CD4-positive, alpha-beta T cell treated with Interleukin-17A for 4 hours (primary cell): Measurements from ENCODE around the gene ZNF609.
A peak's percentile ranks its signal among the peaks of the same experiment; 100 is the strongest.
"Not testable (repeated sequence)": the region's sequence is repeated elsewhere in the genome, so short reads cannot be mapped to it uniquely, and the experiment has no call there.

ENCODE experiments used
- DNase-seq: peaks from one replicate; pipeline ENCODE4 v3.0.0-alpha.2; 2020; ENCODE audit warnings: mixed read lengths

ZNF609 gene

DNA sequence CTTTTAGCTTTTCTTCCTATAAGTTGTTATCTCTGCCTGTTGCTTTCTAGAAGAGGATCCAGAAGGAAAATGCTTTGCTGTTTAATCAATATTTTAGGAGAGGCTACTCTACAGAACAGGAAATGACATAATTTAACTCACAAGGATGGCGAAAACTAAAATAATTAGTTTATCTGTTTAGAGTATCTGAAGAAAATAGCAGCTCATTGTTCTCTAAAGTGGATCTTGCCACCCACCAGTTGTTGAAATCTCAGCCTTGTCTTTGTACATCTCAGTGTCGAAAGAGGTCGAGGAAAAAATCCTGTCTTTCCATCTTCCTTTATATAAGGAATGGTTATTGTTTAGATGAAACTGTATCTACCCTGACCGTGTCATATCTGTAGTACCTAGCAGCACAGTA is 126.6 kb downstream of the ZNF609 start:
- no peak for DNase-seq

DNA sequence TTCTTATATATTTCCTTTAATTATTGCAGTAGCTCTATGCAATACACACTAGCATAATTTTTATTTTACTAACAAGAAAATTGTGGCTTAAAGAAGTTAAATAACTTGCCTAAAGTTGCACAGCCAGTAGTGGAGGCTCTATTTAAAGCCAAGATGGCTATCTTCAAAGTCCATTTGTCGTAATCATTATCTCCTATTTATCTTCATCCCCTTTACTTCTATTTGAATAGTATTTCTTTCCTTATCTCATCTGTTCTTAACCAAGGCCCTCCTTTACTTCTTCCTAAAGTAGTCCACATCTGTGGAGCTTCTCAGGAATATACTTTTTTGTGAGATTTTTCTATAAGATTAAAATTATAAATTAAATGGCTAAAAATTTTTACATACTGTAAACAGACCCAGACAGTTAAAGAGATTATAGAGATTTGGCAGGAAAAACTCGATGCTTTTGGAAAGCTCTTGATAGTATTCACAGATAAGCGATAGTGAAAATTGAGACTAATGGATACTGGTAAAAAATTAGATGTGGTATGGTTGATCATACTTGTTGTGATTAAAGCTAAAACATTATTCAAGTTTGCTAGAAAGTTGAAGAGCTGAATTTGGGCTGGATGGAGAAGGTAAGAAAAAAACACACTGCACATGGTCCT is 129.2 kb downstream of the ZNF609 start:
- no peak for DNase-seq

DNA sequence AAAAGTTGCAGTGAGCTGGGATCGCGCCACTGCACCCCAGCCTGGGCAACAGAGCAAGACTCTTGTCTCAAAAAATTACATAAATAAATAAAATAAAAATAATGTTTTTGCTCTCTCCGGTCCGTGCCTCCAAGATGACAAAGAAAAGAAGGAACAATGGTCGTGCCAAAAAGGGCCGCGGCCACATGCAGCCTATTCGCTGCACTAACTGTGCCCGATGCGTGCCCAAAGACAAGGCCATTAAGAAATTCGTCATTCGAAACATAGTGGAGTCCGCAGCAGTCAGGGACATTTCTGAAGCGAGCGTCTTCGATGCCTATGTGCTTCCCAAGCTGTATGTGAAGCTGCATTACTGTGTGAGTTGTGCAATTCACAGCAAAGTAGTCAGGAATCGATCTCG is 132.5 kb downstream of the ZNF609 start:
- DNase-seq = not testable (repeated sequence)

DNA sequence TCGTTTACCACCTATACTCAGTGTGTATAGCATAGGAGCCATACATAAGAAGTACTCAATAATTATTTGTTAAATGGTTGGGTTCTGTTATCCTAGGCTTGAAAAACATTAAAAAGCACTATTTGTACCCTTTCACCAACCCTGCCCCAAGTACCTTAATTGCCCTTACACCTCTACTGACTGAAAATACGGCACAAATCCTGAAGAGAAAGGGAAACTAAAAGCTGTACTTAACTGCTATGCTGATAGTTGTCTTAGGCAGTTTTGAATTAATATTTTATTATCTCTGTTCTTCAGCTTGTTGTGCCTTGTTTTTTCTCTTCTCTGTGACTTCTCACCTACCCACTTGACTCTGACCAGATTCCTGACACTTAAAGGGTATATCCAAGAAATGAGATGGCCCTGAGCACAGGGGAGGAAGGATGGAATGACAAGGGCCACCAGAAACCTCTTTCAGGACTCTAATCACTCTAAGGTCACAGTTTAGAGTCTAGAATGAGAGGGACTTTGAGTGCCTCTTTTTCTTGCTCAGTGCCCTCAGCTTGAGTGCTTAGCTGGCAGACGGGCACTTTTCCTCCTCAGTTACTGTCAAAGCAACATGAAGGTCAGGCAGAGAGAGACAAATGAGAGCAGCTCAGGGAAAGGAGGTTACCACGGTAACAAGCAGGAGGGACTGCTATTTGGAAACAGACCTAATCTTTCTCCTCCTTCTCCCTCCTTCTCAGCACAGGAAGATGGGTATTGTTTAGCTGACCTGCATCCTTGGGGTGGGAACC is 136.5 kb downstream of the ZNF609 start:
- peak; percentile 40 for DNase-seq

DNA sequence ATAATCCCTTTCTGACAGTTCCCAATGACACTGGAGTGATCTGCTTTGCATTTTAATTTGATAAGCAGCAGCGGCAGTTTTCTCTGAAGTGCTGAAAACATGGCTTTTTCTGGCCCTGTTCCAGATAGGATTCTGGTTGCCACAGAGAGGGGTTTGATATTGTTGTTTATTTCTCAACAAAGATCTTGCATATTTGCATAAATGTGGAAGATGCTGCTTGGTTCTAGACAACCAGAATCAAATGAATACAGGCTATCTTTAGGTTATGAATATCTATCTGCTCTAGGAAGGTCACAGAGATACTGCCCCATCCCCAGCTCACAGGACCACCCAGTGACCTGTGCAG is 137.1 kb downstream of the ZNF609 start:
- no peak for DNase-seq

DNA sequence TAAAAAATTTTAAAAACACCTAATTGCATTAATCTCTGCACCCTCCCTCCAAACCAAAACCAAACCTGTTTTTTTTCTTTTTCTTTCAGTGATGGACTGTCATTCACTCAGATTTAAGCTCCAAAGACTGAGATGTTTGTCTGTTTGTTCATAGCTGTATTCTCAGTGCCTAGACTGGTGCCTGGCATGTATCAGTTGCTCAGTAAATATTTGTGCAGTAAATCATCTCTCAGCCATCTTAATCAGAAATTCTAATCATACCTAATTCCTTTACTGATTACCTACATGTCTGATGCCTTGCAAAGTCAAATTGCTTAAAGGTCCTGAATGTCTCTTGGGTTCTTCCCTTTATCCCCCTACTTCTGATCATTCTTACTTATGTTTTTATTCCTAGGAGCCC is 138.8 kb downstream of the ZNF609 start:
- DNase-seq = no peak

DNA sequence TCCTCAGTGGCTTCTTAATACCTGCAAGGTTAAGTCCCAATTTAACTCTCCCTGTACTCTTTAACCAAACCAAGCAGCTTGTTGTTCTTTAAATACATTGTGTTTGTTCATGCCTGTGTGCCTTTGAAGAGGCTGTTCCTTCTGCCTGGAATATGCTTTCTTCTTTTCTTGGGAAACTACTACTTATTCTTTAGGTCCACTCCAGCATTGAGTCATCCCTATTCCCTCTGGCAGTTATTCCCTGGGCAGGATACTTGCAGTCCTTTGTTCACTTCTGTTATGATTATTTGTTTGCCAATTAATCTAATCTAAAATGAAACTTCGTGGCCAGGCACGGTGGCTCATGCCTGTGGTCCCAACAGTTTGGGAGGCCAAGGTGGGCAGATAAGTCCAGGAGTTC is 139.3 kb downstream of the ZNF609 start:
- DNase-seq = no peak

DNA sequence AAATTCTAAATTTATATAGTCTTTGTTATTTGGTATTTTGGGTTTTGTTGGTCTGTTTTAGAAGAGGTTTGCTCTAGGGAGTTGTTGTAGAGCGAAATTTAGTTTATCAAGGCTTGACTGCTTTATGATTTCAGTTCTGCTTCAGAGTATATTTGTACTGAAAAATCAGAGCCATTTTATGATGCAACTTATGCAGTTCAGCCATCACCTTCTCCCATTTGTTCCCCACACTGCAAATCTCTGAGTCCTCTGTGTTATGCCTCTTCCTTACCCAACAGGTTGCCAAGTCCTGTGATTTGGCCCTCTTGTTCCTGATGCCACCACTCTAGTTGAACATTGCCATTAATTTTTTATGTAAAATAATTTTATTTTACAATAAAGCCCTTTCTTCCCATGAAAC is 140.4 kb downstream of the ZNF609 start:
- DNase-seq = no peak

DNA sequence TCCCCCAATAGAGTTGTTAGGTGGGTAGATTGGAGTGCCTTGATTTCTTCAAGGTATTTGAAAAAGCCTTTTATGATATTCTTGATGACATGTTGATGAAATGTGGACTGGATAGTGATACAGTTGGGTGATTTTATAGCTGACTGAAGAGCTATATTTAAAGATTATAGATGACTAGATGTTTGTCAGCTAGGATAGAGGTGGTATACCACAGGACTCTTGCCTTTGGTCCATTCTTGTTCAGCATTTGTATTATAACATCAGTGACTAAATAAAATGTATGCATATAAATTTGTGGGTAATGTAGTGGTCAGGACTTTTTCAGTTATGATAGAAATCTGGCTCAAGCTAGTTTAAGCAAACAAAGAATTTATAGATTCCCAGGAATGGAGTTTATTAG is 143.9 kb downstream of the ZNF609 start:
- DNase-seq = no peak

DNA sequence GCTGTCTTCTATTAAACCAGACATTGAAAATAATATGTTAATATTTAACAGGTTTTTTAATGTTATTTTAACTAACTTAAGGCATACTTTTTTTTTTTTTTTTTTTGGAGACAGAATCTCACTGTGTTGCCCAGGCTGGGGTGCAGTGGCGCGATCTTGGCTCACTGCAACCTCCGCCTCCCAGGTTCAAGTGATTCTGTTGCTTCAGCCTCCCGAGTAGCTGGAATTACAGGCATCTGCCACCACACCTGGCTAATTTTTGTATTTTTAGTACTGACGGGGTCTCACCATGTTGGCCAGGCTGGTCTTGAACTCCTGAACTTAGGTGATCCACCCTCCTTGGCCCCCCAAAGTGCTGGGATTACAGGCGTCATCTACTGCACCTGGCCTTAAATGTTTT is 147.0 kb downstream of the ZNF609 start:
- DNase-seq = not testable (repeated sequence)

DNA sequence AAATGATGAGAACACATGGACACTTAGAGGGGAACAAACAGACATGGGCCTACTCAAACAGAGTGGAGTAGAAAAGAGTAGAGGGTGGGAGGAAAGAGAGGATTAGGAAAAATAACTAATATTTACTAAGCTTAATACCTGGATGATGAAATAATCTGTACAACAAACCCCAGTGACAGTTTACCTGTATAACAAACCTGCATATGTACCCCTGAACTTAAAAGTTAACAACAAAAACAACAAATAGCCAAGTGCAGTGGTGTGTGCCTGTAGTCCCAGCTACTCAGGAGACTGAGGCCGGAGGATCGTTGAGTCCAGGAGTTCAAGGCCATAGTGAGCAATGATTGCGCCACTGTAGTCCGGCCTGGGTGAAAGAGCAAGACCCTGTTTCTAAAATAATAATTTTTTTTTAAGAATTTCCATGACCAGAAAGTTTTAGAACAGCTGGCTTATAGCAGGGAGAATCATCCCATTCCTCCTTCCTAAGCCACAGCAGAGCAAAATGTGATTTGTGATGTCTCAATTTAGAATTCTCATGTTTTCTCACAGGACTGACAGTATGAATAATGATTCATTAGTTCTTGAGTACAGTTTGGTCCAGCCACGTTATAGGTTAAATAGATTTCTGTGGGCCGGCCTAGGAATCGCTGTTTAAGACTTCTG is 150.0 kb downstream of the ZNF609 start:
- DNase-seq = no peak

DNA sequence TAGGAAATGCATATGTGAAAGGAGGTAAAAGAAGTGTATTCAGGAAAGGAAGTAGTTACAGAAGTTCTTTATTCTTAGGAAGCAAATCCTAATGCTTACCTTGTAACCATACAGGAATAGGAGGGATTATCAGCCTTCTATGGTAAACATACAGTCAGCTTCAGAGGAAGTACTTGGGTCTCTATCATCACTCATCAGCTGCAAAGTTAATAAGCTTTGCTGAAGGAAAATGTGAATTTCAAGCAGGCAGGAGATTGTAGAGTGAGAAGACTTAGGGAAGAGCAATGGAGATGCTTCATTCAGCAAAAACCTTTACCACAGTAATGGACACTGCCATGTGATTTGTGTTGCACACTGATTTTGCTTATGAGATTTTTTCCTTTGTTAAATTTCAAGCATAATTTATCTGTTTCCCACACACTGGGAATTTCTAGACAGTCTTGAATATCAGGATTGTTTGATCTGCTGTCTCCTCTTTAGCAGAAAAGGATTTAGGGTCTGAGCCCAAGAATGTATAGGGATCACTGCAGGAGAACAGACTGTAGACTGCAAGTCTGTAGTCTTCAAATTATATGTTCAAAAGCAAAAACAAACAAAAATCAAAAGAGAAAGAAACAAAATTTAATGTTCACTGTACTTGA is 150.8 kb downstream of the ZNF609 start:
- no peak for DNase-seq

DNA sequence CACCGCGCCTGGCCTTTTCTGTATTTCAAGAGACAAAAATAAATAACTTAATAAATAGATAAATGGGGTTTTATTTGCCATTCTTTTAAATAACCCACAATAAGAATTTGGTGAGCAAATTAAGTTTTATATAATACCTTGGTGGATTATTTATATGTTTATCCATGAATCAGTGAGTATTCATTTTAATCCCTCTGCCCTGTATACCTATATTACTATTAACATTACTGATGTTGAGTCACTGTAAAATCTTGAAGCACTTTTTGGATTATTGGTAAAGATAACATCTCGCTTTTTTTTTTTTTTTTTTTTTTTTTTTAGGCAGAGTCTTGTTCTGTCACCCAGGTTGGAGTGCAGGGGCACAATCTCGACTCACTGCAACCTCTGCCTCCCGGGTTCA is 154.1 kb downstream of the ZNF609 start:
- DNase-seq = no peak

DNA sequence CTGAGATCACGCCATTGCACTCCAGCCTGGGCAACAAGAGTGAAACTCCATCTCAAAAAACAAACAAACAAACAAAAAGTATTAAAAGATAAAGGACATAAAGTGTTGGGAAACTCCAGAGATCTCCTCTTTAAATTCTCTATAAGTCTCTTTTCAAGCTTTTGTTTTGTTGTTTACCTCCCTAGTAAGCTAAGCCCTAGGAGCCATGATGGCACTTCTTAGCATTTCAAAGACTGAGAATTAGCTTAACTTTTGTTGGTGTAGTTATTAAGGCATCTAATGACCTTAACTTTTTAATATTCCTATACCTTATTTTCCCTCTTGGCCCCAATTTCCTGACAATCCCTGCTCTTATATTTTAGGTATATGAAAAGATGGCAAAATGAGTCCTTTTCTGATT is 157.3 kb downstream of the ZNF609 start:
- DNase-seq = no peak

DNA sequence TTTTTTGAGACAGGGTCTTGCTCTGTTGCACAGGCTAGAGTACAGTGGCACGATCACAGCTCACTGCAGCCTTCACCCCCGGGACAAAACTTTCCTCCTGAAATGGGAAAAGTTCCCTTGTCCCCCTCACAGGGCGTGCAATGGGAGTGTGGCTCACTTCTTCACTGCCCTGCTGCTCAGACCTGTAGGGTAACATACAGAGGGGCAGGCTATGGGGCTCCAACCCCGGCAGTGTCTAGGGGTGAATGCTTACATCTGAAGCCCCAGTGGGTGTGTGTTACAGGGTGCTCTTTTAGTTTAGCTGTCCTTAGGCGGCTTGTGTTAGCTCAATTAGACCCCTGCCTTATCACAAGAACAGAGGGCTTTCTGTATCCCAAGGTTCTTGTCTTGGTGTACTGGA is 157.8 kb downstream of the ZNF609 start:
- no peak for DNase-seq

DNA sequence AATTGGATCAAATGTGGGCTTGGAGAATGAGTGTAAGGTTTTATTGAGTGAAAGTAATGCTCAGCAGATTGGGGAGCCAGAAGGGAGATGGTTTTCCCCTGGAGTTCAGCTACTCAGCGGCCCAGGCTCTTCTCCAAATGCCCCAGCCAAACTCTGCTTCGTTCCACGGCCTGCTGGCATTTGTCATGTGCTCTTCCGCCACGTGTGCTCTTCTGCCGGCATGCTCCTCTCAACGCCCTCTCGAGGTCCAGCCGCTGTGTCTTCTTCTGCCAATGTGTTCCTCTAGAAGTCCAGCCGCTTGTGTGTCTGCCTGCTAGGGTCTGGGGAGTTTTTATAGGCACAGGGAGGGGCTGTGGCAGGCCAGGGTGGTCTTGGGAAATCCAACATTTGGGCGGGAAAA is 158.2 kb downstream of the ZNF609 start:
- DNase-seq = no peak

DNA sequence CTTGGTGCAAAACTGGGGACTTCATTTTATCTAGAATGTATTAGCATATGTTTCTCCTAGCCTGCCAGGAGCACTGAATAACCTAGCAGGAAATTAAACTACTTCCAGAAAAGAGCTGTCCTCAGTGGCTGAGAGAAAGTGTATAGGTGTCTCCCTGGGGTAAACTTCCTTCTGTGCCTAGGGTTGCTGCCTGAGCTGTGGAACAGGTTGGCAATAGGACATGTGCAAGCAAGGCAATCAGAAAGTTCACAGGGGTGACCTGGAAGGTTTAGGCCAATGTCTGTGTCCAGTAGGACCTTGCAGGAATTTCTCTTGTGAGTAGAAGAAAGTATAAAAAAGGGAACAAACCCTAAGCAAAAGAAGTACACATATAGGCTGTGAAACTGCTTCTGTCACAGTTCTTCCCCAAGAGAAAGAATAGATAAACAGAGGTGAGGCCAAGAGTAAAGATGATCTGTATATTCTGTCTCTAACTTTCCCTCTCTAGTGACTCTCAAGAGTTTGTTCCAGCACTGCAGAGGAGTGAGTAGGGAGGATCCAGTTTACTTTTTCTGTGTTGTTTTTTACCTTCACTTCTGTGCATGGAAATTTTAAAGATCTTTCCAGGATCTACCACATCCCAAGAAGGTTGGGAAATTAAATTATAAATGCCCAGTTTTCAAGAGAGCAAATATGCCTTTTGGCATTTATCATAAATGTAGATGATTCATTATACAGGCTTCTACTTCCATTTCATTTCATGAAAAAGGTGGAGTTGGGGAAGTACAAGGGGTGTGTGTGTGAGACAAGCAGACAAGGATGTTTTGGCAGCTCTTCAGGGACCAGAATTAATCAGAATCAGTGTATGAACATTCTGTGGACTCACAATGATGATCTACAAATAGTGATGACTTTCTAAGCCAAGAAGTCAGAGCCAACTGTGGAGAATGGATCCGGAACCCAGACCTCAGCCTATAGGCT is 159.8 kb downstream of the ZNF609 start:
- DNase-seq = no peak

DNA sequence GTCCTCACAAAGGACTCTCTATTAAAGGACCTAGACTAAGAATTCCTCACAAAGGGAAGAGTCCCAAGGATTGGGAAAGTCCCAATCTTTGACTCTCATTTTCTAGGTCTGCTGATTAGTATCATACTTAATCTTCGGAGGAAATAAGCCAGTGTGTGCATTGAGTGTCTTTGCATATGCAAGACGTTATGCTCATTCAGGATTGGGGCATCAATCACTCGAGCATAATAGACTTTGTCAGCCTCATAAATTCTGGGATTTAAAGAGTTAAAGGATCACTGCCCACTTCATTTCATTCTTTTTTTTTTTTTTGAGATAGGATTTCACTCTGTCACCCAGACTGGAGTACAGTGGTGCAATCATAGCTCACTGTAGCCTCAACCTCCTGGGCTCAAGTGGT is 160.7 kb downstream of the ZNF609 start:
- no peak for DNase-seq

DNA sequence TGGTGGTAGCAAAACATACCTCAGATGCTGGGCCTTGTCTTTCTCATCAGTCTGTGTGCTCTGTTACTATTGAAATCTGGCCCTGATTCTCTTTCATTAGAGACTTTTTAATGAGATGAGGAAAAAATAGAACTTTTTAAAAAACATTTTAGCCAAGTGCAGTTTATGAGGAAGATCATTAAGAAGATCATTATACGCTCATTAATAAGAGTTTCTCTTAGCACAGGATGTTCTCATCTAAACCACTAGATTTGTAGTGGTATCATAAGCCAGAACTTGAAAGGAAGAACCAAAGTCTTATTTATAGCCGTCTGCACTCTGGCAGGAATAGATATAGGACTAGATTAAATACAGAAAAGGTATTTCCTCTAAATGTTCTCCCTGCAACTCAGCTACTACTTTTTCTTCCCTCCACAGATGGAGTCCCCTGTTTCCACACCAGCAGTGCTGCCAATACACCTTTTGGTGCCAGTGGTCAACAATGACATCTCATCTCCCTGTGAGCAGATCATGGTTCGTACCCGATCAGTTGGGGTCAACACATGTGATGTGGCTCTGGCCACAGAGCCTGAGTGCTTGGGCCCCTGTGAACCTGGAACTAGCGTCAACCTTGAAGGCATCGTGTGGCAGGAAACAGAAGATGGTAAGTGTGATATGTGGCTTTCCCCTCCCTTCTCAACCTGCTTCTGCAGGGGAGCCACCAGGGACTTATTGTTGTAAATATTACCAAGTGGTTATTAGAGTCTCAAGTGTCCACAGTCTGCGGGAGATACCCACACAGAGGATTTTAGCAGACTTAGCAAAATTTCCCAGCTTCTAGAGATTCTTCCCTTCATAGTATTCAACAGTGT is 162.3 kb downstream of the ZNF609 start:
- DNase-seq = peak; percentile 59

DNA sequence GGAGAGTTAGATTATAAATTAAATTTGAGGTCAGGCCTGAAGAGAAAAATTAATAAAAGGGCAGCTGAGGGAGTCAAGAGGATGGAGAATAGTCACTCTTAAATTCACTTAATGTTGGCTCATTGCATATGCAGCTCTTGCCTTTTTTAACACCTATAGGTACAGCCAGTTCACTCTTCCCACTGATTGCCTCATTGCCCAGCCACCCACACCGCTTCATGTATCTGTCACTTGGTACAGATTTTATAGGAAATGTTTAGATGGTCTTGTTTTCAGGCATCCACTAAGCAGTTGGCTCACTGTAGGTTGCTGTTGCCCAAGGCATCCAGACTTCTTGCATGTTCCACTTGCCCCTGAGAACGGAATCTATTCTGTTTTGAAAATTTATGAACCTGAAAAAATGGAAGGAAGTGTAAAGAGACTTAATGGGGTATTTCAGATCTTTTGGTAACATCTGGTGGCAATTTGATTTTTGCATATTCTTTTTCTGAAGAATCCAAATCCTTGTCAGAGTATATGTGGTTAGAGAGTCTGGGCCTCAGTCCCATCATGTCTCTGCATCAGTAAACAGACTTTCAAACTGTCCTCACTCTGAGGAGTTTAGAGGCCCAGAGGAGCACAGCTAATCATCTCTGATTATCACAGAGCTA is 163.1 kb downstream of the ZNF609 start:
- DNase-seq = no peak

DNA sequence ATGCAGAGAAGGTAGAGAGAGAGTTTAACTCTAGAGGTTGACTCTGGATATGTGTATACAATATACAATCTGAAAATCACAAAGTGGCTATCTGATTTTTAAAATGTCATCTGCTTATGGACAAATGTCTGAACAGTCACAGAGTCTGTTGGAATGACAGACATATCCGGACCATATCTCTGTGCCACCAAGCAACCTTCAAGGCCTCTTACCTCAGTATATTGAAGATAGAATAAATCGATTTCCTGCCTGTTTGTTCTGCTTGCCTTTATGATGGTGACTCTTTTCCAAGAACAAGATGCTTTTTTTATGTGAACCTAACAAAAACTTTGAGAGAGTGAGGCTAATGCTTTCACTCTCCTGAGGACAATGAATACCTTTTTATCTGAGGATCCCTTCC is 163.9 kb downstream of the ZNF609 start:
- no peak for DNase-seq
